GM19372 (cell line): Measurements from ENCODE around the gene SLC15A1.

Experiments
- ATAC-seq: cut with Tn5 transposase; IDR thresholded peaks from one replicate; pipeline ENCODE4 v1.9.1; 2021; ENCODE audit warnings: mild to moderate bottlenecking, low read depth, moderate library complexity; ENCODE audit not compliant: unreplicated experiment

The SLC15A1 gene

DNA sequence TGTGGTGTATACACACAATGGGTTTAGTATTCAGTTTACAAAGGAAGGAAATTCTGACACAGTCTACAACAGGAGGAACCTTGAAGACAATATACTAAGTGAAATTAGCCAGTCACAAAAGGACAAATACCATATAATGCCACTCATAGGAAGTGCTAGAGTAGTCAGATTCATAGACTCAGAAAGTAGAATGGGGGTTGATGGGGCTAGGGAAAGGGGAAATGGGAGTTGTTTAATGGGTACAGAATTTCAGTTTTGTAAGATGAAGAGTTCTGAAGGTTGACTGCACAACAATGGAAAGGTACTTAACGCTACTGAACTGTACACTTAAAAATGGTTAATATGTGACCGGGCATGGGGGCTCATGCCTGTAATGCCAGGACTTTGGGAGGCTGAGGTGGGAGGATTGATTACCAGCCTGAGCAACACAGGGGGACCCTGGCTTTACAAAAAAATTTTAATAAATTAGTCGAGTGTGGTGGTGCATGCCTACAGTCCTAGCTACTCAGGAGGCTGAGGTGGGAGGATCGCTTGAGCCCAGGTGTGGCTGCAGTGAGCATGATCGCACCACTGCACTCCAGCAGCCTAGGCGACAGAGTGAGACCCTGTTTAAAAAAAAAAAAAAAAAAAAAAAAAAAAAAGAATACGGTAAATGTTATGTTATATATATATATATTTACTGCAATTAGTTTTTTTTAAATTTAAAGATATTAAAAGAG is 45.0 kb downstream of the SLC15A1 start:
- ATAC-seq: no peak

DNA sequence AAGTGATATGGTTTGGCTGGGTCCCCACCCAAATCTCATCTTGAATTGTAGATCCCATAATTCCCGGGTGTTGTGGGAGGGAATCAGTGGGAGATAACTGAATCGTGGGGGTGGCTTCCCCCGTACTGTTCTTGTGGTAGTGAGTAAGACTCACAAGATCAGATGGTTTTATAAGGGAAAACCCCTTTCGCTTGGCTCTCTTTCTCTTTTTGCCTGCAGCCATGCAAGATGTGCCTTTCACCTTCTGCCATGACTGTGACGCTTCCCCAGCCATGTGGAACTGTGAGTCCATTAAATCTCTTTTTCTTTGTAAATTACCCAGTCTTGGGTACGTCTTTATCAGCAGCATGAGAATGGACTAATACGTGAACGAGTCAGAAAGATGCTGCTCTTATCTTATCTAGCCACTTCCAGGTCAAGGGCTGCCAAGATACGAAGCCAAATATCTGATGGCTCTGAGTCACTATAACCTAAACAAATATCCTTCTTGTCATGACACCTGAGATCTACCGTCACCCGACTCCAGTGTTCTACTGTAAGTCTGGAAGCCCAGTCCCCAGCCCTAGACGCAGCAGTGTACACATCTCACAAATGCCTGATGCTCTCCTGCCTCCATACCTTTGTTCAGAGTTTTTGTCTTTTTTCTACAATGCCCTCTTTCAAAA is 45.9 kb downstream of the SLC15A1 start:
- no peak for ATAC-seq

GRCh38 chr13:98697791-98698190 is 54.7 kb downstream of the SLC15A1 start:
- no peak for ATAC-seq

DNA sequence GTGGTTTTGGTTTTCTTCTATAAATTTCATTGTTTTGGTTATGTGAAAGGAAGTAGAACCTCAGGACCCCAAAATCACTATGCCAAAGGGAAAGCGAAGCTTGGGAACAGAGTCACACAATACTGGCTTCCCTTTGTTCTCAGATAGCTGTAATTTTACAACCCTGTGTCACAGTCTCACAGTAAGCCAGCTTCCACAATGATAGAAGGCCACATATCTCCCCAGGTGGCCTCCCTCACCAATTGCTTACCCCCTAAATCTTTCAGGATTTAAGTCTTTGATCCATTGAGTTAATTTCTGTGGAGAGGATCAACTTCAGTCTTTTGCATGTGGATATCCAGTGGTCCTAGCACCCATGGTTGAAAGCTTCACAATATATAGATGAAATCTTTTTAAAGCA is 58.7 kb downstream of the SLC15A1 start:
- no peak for ATAC-seq

DNA sequence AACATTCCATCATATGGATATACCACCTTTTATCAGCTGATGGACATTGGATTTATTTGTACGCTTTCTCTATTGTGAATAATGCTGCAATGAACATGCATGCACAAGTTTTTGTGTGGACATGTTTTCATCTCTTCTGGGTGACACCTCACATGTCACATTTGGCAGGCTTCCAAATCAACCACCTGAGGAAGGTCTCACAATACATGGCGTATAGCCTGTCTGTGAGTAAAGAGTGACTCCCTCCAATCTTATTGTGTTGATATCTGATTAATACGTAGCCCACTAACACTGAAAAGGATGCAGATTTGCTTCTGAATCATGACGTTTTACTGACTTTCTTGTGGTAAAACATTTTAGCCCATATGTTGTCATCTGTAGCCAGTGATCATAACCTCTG is 61.1 kb downstream of the SLC15A1 start:
- no peak for ATAC-seq

- no peak for ATAC-seq
These were observed 62.0 kb downstream of the SLC15A1 start for GRCh38 chr13:98690348-98691022.

DNA sequence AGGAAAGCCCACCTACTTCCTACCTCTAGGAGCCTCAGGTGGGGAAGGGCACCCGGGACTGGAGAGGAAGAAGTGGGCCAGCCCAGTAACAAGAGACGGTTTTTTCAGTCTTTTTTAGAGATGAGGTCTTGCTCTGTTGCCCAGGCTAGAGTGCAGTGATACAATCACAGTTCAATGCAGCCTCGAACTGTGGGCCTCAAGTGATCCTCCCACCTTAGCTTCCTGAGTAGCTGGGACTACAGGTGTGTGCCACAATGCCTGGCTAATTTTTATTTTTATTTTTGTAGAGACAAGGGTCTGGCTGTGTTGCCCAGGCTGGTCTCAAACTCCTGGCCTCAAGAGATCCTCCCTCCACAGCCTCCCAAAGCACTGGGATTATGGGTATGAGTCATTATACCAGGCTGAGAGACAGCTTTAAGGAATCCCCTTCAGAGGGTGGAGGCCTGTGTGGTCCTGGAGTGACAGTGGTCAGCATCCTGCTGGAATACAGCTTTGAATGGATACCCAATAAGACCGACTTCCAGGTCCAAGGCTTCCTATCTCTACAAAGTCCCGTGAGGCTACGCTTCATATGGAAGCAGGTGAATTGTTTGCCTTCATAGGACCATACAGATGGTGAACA is 63.0 kb downstream of the SLC15A1 start:
- no peak for ATAC-seq

GRCh38 chr13:98688373-98688772 is 64.1 kb downstream of the SLC15A1 start:
- ATAC-seq: no peak

- ATAC-seq: no peak
These were observed 65.2 kb downstream of the SLC15A1 start for GRCh38 chr13:98687319-98687718.

- ATAC-seq: no peak
These were observed 66.2 kb downstream of the SLC15A1 start for GRCh38 chr13:98686270-98686669.

GRCh38 chr13:98685146-98685545 is 67.3 kb downstream of the SLC15A1 start:
- ATAC-seq: no peak

DNA sequence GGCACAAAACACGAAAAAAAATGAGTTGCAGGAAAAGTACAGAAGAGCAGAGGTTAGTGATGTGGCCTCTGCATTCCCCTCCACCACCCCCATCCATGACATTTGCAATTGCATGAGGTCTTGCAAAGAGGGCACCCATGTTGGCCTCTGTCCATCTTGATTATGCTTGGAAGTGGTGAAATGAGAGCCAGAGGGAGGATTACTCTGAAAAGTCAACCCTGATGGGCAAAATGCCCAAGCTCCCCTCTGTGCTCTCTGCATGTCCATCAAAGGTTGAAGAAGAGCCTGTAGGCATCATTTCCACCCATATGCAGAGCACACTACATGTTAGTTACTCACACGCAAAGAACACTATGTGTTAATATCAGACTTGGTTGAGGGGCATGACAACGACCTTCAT is 71.4 kb downstream of the SLC15A1 start:
- no peak for ATAC-seq

DNA sequence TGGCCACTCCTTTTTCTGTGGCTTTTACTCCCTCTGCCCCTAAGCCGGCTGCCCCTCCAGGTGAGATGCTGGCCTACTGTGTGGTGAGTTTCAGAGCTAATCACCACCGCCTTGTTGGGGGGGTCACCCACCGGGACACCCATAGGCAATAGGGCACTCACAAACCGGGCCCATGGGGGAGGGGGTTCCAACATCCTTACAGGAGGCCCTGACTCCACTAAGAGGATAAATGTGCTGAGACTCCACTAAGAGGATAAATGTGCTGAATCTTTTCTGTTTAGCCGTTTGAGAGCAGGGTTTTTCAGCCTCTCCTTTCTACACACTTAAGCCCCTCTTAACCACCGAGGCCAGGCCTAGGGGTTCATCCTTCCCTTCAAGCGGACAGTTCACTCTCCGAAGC is 73.7 kb downstream of the SLC15A1 start:
- no peak for ATAC-seq

DNA sequence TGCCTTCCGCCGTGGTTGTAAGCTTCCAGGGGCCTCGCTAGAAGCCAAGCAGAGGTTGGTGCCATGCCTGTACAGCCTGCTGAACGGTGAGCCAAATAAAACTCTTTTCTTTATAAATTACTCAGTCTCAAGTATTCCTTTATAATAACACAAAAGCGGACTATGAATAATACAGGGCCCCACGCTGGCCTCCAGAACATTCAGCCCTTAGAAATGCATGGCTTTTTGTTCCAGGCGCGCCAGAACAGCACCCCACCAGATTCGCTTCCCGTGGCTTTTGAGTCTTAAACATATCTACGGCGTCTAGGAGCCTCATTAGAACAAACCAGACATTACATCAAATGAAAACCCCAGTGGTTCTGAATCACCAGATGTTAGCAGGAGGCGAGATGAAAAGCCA is 75.1 kb downstream of the SLC15A1 start:
- ATAC-seq: no peak

DNA sequence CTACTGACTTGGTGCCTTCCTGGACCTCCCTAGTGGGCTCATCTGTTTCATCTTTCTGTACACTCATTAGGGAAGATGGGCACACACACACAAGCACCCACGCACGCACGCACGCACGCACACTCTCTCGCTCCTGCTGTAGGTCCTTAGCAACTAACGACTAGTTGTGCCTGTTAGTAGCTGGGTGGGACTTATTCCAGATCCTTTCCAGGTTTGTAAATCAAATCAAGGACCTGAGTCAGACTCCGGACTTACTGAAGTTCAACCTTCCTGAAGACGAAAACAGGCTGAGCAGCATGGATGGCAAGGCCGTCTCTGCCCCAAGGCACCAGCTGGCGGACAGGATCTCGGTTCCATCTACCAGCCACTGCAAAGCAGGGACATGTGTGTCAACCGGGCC is 76.2 kb downstream of the SLC15A1 start:
- no peak for ATAC-seq

DNA sequence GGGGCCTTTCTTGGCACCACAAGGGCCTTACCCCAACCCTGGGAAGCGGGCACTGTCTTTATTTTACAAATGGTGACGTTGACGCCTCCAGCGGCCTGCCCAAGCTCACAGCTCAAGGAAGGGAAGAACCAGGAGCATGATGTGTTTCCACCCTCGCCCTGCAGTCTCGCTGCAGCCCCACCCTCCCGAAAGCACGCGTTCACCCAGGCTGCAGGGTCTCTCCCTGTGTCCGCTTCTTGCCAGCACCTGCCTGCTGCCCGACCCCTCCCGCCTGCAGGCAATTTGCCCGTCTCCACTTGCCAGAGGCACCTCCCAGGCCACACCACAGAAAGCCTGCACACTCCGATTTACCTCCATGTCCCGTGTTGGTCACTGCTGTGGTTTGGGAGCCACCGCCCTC is 76.6 kb downstream of the SLC15A1 start:
- ATAC-seq: no peak

GRCh38 chr13:98675066-98675465 is 77.4 kb downstream of the SLC15A1 start:
- ATAC-seq: no peak

GRCh38 chr13:98672947-98673613 is 79.4 kb downstream of the SLC15A1 start:
- peak; percentile 72 for ATAC-seq

DNA sequence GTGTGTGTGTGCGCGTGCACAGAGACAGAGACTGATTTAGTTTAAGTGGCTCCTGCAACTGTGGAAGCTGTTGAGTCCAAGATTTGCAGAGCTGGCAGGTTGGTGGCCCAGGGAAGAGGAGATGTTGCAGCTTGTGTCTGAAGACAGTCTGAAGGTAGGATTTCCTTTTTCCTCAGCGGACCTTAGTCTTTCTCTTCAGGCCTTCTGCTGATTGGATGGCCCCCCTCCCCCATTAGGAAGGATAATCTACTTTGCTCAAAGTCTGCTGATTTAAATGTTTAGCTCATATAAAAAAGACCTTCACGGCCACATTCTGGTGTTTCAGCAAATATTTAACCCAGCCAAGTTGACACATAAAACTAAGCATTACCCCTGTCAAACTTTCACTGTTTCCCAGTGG is 84.3 kb downstream of the SLC15A1 start:
- ATAC-seq: no peak

- ATAC-seq: no peak
These were observed 86.9 kb downstream of the SLC15A1 start for GRCh38 chr13:98665638-98665995.
